HG02642 (cell line): ENCODE data around the gene CAMTA1.

Source experiments
- ATAC-seq: cut with Tn5 transposase; IDR thresholded peaks from one replicate; pipeline ENCODE4 v1.9.1; 2021; ENCODE audit warnings: mild to moderate bottlenecking; ENCODE audit not compliant: unreplicated experiment, poor library complexity

The CAMTA1 gene

DNA sequence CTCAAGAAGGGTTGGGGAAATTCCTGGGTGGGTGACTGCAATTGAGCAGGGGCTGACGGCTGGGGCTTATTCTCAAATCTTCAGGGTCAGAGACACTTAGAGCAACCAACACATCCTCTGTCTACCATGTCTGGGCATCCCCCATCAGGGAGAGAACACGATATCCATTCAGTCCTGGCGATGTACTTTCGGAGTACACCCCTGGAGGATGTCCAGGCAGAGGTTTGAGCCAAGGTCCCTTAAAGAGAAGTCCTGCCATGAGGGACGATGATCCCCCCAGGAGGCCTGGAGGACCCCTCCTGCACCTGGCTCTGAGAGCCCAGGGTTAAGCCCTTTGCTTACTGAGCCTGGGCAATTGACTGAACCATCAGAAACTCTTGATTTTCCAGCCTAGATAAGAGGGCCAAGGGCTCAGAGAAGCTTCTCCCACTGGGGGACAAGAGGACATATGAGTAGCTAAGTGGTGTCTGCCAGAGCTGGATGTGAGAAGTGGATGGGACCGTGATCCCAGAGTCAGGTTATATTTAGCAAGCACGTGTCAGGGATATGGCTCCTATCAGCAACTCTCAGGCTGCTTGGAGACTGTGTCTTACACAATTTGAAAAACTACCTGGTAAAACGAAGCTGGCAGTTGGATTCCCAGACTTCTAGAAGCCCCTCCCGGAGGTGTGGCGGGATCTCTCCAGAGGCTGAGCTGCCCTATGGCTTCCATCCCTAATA is 732.5 kb downstream of the CAMTA1 start:
- ATAC-seq: no peak

DNA sequence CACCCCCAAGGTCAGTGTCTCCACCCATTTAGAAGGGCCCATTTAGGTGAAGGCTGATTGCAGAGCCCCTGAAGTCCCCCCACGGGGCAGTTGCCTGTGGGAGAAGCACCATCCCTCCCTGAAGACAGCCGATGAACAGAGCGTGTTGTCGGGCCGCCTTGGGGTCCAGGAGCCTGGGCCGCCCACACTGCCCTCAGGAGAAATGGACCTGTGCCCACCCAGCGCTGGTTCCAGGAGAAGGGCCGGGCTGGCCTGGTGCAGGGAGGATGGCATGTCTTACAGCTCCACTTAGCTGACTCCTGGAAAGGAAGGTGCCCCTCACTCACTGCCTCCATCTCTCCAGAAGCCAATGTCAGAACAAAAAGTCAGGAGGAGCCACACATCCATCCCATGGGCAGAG is 733.2 kb downstream of the CAMTA1 start:
- no peak for ATAC-seq

DNA sequence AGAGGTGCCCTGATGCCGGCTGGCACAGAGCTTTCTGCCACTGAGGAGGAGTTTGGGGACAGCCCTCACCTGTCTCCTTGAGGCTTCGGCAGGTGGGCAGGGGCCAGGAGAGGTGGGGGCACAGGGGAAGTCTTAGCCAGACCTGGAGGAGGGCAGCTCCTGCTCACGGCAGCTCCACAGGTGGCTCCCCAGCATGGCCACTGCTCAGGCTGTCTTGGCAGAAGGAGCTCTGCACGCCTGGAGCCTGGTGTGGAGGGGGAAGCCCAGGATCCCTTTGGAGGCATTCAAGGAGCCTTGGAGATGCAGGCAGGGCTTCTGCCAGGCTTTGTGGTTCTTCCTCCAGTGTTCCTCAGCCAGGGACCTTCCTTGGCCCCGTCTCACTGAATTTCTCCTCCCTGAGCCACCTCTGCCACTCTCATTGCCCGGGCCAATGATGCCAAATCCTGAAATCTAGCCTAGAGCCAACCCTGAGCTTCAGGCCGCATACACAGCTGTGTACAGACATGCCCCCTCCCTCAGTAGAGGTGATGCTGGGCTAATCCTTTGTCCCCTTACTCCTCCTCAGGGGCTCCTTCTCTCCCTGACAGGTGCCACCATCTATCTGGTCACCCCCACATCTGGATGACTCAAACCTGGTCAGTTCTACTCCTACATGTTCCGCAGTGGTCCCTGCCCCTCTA is 734.1 kb downstream of the CAMTA1 start:
- ATAC-seq: no peak

DNA sequence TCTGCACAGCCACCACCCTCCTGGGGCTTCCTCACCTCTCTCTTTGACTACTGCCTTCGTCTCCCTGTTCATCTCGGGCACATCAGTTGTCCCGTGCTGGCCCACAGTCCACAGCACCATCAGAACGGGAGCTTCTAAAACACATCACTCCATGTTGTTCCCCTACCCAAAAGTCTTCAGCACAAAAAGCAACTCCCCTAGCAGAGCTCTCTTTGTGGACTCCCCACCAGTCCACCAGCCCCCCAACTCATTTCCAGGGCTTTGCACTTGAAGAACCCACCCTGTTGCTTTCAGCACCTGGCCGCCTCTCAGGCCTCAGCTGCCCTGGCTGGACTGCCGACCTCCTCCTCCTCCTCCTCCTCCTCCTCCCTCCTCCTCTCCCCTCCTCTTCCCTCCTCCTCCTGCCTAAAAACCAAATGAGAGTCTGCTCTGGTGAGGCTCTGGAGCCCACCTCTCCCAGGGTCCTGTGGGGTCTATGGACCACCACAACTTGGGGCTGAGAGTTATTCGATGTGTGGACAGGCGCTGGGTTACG is 734.7 kb downstream of the CAMTA1 start:
- ATAC-seq: no peak

GRCh38 chr1:7520496-7520895 is 735.2 kb downstream of the CAMTA1 start:
- no peak for ATAC-seq

DNA sequence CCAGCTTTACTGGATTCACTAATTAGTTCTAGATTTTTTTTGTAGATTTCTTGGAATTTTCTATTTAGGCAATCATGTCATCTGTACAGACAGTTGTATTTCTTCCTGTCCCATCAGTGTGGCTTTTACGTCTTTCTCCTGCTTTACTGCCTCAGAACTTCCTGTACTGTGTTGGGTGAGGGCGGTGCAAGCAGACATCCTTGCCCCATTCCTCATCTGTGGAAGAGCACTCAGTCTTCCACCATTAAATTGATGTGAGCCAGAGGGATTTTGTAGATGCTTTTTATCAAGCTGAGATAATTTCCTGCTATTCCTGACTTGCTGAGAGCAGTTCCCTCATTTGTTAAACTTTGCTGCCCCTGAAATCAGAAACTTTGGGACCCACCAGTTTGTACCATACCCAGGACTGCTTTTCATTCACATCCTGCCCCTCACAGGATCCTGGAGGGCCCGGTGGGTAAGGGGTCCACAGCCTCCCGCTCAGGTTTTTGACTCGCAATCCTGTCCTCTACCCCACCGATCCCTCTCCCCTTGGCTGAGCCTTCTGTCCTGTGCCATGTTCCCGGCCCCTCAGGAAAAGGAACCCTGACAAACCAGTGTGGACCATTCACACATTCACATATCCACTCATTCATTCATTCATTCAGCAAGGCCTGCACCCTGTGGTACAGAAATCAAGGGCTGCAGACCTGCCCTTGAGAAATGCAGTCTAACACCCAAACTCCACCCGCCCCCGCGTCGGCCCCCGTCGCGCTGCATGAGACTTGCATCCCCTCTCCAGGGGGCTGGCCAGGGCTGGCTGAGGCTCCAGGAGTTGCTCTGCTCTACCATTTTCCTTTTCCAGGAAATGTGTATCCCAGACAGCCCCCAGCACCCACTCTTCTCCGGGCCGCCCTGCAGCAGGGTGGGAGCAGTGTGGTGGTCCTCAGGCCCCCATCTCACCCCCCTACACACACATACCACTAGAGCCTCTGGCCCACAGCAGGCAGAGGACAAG is 739.4 kb downstream of the CAMTA1 start:
- ATAC-seq: no peak

DNA sequence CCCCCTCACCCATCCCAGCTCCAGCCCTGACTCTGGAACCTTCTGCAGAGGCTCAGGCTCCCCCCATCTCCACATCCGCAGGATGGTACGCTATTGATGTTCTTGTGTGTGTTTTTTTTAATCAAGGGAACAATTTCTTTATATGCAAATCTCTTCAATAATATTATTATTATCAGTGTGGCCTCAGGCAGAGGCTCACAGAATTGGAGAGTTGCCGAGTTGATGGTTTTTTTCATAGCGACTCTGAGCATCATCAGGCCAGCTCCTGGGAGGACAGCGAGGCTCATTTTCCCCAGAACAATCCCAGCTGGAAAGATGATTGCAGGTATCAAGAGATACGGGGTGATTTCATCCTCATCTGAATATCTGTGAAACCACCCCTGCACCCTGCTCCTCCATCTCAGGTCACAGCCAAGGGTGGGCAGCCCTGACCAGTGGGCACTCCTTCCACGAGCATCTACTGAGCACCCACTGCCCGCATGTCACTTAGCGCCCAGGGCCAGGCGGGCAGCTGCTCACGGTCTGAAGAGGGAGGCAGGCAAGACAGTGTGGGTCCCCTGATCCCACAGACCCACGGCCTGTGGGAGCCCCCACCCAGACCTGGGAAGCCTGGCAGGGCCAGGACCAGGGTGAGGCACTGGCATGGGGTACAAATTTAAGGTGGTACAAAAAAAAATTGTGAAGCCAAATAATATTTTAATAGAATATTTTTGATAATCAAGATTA is 740.2 kb downstream of the CAMTA1 start:
- no peak for ATAC-seq

DNA sequence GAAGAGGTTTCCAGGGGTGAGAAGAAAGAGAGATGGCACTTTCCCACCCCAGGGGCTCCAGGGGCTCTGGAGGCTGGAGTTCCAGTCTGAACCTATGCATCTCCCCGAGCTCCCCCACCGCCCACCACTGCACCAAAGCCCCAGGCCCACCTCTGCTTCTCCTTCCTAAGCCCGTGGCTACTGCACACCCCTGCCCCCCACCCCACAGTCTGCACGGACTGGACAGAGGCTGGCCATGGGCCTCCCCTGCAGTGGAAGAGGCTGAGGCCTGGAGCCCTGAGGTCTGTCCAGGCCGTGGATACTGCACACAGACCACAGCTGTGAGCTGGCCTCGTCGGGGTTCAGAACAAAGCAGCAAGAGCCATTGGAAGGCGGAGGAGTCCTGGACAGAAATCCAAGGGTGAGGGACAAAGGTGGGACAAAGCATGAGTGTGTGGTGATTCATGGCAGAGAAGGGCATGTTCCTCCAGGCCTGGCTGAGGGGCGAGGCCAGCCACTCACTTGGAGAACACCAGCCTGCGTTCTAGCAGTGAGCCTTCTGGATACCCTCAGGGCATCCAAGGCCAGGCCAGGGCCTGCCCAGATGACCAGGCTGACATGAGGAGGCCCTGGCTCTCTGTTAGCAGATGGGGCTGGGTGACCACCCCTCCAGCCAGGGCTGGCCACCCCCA is 741.1 kb downstream of the CAMTA1 start:
- ATAC-seq: no peak

GRCh38 chr1:7526867-7527732 is 741.8 kb downstream of the CAMTA1 start:
- no peak for ATAC-seq

GRCh38 chr1:7527733-7528045 is 742.4 kb downstream of the CAMTA1 start:
- ATAC-seq: no peak

DNA sequence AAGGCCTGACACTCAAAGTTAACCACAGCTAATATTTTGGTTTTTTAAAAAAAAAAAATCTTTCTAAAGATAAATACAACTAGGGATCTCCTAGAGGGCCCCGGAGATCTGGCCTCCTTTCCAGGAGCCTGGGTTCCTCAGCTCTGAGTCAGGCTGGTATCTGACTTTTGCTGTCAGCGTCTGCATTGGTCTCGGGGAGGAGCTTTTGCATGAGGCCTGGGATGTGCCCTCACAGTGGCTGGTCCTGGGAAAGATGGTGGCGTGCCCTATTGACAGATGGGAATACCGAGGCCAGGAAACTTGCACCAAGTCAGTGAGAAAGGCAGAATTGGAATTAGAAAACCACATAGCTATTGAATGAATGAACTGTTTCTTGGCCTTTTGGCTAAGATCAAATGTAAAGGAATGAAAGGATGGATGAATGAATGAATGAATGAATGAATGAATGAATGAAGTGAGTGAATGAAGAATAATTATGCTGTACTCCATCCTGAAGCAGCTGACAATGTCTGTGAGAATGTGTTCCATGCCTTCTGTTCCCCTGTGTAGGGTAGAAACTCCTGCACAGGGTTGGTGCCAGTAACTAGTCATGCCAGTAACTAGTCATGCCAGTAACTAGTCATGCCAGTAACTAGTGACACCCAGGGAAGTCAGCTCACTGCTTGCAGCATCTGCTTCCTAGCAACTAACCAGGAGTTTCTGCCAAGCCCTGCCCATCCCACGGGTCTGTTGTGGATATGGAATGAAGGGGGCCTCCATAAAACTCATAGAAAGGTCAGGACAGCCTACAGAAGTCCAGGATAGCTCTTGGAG is 743.3 kb downstream of the CAMTA1 start:
- no peak for ATAC-seq

DNA sequence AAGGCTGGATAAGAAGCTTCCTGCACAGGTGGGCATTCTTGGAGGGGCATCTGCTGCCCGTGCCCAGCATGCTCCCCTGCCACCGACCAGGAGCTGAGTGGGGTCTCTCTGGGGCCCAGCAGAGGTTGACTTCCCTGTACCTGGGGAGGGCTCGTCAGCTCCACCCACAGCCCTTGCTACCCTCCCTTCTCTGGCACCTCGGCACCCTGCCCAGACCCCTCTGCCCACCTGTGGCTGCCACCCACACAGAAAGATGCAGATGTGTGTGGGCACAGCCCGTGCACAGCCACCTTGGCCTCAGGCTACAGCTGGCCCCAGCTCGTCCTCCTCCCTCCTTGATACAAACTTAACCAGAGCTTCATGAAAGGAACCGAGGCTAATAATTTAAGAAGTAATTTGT is 744.7 kb downstream of the CAMTA1 start:
- no peak for ATAC-seq

DNA sequence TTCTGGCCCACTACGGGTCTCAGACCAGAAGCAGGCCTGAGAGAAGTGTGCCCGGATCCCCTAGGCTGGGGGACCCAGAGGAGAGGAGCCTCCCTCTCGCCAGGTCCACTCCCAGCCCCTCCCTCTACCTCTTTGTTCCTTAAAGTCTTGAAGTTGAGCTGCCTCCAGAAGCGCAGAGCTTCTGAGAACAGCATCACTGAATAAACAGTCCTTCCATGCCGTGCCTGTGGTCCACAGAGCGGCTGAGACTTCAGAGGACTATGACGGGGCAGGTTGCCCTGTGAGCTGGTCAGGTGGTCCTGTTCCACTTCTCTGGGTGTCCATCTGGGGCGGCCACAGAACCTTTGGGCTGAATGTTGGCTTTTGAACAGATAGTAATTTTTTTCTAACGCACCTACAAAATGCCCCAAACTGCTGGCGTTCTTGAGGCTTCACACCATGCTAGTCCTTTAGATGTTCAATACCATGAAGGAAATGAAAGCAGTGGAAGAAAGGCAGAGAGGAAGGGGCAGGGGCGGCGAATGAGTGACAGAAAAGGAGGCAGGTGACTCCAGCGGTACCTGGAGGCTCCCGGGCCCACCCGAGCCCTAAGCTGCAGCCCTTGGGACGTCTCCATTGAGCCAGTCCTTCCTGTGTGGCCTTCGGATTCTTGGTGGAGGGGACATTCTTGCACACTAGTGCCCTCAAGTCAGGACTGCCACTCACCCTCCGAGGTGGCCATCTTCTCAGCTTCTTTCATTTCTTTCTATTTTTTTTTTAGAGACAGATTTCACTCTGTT is 746.5 kb downstream of the CAMTA1 start:
- ATAC-seq: no peak

GRCh38 chr1:7533006-7533405 is 747.8 kb downstream of the CAMTA1 start:
- ATAC-seq: no peak

- ATAC-seq: no peak
Observed at GRCh38 chr1:7534061-7534825, 749.0 kb downstream of the CAMTA1 start.

- no peak for ATAC-seq
Observed at GRCh38 chr1:7535016-7535415, 749.8 kb downstream of the CAMTA1 start.
